SK-N-SH treated with all-trans-retinoic acid at 6 μM for 48 hours (cell line): Measurements from ENCODE around the gene SPEN.
A peak's percentile ranks its signal among the peaks of the same experiment; 100 is the strongest.

Experiments
- ATAC-seq: fragments of 200-7000 bp; cut with Tn5 transposase; 3 replicates; pipeline ENCODE4 v1.9.1; 2020; ENCODE audit warnings: mild to moderate bottlenecking, moderate library complexity
- ARNTL ChIP-seq: fragments of 450-650 bp; formaldehyde crosslinking; IDR thresholded peaks from 2 replicates; pipeline ENCODE4 v1.5.0; 2020; ENCODE audit warnings: low read depth, mild to moderate bottlenecking, moderate library complexity, borderline replicate concordance
- BACH2 ChIP-seq: fragments of 250-450 bp; sonication (Bioruptor Pico); IDR thresholded peaks from 2 replicates; pipeline ENCODE4 v1.9.0; 2021; ENCODE audit warnings: mild to moderate bottlenecking, borderline replicate concordance
- CSDC2 ChIP-seq: fragments of 250-450 bp; sonication (Bioruptor Pico); IDR thresholded peaks from 2 replicates; pipeline ENCODE4 v1.5.0; 2020; ENCODE audit warnings: mild to moderate bottlenecking, moderate library complexity
- OSR1 ChIP-seq: fragments of 250-450 bp; sonication (Bioruptor Pico); IDR thresholded peaks from 2 replicates; pipeline ENCODE4 v1.8.0; 2022; ENCODE audit warnings: moderate library complexity, mild to moderate bottlenecking, inconsistent platforms
- PPARA ChIP-seq: fragments of 250-450 bp; sonication (Bioruptor Pico); IDR thresholded peaks from 2 replicates; pipeline ENCODE4 v1.5.0; 2020; ENCODE audit warnings: mild to moderate bottlenecking, borderline replicate concordance
- SNAI2 ChIP-seq: fragments of 250-450 bp; sonication (Bioruptor Pico); IDR thresholded peaks from 2 replicates; pipeline ENCODE4 v1.5.0; 2020; ENCODE audit warnings: mild to moderate bottlenecking, moderate library complexity
- TCF4 ChIP-seq: fragments of 250-450 bp; sonication (Bioruptor Pico); IDR thresholded peaks from 2 replicates; pipeline ENCODE4 v1.8.0; 2021; ENCODE audit warnings: mild to moderate bottlenecking, moderate library complexity, borderline replicate concordance
- ZC3H10 ChIP-seq: fragments of 250-450 bp; sonication (Bioruptor Pico); IDR thresholded peaks from 2 replicates; pipeline ENCODE4 v1.5.1; 2021; ENCODE audit warnings: mild to moderate bottlenecking, moderate library complexity
- ZFP3 ChIP-seq: fragments of 250-450 bp; sonication (Bioruptor Pico); IDR thresholded peaks from 2 replicates; pipeline ENCODE4 v1.5.0; 2020; ENCODE audit warnings: mild to moderate bottlenecking, moderate library complexity
- ZNF565 ChIP-seq: fragments of 450-650 bp; formaldehyde crosslinking; conservative IDR thresholded peaks from 2 replicates; pipeline ENCODE4 v1.5.0; 2020; ENCODE audit warnings: low read depth, mild to moderate bottlenecking, moderate library complexity
- ZNF70 ChIP-seq: fragments of 450-650 bp; formaldehyde crosslinking; IDR thresholded peaks from 2 replicates; pipeline ENCODE4 v1.5.0; 2020; ENCODE audit warnings: mild to moderate bottlenecking, moderate library complexity
- TF ChIP-seq, protein P1 (sequence below): fragments of 250-450 bp; sonication (Bioruptor Pico); IDR thresholded peaks from 2 replicates; pipeline ENCODE4 v1.8.0; 2020; ENCODE audit warnings: mild to moderate bottlenecking, moderate library complexity, borderline replicate concordance
- TF ChIP-seq, protein P2 (sequence below): fragments of 250-450 bp; sonication (Bioruptor Pico); IDR thresholded peaks from 2 replicates; pipeline ENCODE4 v1.5.0; 2020; ENCODE audit warnings: mild to moderate bottlenecking, moderate library complexity
- TF ChIP-seq, protein P3 (sequence below): fragments of 250-450 bp; sonication (Bioruptor Pico); IDR thresholded peaks from 2 replicates; pipeline ENCODE4 v1.5.1; 2021; ENCODE audit warnings: mild to moderate bottlenecking, moderate library complexity
- TF ChIP-seq, protein P4 (sequence below): fragments of 250-450 bp; sonication (Bioruptor Pico); IDR thresholded peaks from 2 replicates; pipeline ENCODE4 v1.5.1; 2020; ENCODE audit warnings: low read depth, mild to moderate bottlenecking, moderate library complexity

Gene SPEN

DNA sequence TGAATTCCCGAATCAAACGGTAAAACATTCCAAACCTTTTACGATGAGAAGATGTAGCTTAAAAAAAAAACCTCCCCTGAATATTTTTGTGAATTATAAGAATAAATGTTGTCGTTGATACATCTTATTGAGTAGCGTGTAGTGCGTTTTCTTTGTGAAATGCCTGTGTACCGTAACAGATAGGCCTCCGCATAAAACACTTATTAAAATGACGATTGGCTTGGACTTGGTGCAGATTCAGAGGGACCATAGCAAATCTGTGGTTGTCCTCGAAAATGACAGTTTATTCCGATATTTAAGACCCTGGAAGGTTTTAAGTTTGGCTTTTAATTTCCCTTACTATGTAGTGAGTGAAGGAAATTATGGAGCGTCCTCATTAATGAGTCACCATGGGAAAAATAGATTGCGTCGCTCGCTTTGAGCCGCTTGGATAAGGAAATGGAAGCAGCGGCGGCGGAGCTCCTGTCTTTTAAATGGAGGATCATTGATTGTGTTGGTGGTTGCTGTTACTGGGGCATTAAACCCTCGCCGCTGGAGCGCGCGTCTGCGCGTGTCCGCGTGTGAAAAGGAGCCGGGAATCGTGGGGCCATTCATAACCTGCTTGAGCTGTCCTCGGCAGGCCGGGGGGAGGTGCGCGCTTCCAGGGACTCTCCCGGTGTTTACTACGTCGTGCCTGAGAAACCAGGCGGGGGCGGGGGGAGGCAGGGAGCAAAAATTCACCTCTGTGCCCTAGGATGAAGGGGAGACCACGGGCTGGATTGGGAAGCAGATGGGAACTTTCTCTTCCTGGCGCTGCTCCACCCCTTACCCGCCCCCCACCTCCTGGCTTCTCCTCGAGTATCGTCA, 1.6 kb downstream of the SPEN start:
- TF ChIP-seq, protein P1, sequence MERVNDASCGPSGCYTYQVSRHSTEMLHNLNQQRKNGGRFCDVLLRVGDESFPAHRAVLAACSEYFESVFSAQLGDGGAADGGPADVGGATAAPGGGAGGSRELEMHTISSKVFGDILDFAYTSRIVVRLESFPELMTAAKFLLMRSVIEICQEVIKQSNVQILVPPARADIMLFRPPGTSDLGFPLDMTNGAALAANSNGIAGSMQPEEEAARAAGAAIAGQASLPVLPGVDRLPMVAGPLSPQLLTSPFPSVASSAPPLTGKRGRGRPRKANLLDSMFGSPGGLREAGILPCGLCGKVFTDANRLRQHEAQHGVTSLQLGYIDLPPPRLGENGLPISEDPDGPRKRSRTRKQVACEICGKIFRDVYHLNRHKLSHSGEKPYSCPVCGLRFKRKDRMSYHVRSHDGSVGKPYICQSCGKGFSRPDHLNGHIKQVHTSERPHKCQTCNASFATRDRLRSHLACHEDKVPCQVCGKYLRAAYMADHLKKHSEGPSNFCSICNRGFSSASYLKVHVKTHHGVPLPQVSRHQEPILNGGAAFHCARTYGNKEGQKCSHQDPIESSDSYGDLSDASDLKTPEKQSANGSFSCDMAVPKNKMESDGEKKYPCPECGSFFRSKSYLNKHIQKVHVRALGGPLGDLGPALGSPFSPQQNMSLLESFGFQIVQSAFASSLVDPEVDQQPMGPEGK (CRISPR knock-in tag), result 0 out of 2 replicates have a peak, but pooled peaks have one; percentile 31
- no peak for TF ChIP-seq ZNF565

DNA sequence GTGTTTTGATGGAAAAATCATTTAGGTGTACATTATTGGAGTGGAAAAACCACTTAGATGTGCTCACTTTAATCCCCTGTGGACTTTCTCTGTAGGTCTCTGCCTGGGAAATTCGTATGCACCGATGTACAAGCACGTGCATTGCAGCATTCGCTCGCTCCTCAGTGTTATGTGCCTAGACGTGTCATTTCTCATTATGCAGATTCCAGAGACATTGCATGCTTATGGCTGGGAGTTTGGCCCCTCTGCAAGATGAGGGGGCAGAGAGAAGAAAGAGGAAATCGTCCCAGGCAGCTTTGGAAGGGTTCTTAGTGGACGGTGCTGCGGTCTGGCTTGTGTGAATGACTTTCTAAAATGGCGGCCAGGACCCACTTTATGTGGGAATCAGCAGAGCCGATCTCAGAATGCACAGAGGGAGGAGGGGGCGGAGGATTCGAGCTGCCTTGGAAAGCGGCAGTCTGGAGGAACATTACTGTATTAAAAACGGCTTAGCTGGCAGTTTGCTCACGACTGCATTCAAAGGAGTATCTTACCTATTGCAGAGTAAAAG, 2.3 kb downstream of the SPEN start:
- peak; percentile 77 for ATAC-seq
- no peak for TF ChIP-seq ARNTL (CRISPR knock-in tag)
- TF ChIP-seq, protein P2, sequence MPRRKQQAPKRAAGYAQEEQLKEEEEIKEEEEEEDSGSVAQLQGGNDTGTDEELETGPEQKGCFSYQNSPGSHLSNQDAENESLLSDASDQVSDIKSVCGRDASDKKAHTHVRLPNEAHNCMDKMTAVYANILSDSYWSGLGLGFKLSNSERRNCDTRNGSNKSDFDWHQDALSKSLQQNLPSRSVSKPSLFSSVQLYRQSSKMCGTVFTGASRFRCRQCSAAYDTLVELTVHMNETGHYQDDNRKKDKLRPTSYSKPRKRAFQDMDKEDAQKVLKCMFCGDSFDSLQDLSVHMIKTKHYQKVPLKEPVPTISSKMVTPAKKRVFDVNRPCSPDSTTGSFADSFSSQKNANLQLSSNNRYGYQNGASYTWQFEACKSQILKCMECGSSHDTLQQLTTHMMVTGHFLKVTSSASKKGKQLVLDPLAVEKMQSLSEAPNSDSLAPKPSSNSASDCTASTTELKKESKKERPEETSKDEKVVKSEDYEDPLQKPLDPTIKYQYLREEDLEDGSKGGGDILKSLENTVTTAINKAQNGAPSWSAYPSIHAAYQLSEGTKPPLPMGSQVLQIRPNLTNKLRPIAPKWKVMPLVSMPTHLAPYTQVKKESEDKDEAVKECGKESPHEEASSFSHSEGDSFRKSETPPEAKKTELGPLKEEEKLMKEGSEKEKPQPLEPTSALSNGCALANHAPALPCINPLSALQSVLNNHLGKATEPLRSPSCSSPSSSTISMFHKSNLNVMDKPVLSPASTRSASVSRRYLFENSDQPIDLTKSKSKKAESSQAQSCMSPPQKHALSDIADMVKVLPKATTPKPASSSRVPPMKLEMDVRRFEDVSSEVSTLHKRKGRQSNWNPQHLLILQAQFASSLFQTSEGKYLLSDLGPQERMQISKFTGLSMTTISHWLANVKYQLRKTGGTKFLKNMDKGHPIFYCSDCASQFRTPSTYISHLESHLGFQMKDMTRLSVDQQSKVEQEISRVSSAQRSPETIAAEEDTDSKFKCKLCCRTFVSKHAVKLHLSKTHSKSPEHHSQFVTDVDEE (CRISPR knock-in tag), result no peak
- TF ChIP-seq, all 23 proteins: peak for 0

More for the DNA sequence above, 1.6 kb downstream of the SPEN start:
- ATAC-seq, result peak; percentile 60

DNA sequence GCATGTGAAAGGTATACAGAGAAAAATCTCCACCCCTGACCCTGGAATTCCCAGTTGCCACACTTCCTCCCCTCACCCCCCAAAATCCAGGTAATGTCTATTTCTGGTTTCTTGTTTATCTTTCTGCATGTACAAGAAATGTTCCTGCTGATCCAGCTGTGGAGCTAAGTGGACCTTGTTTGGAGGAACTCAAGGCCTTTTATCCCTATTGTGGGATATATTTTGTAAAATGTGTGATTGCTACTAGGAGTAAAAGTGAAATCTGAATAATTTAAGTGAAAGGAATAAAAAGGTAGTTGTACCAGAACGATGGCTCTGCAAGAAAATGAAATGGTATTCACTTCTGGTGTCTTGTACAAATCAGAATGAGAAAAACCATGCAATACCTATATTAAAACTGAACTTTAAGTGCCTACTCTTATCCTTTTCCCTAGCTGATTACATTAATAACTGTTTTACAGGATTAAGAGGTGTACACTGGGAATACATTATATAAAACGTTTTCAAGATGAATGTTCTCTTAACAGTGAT, 3.0 kb downstream of the SPEN start:
- TF ChIP-seq, protein P1 (CRISPR knock-in tag), result no peak
- TF ChIP-seq ZFP3 (CRISPR knock-in tag) (no peak), ZC3H10 (no peak), OSR1 (CRISPR knock-in tag) (no peak), PPARA (CRISPR knock-in tag) (no peak), BACH2 (CRISPR knock-in tag) (no peak), CSDC2 (CRISPR knock-in tag) (no peak), TCF4 (CRISPR knock-in tag) (no peak), SNAI2 (CRISPR knock-in tag) (no peak), ZNF70 (CRISPR knock-in tag) (no peak)
- TF ChIP-seq, protein P3, sequence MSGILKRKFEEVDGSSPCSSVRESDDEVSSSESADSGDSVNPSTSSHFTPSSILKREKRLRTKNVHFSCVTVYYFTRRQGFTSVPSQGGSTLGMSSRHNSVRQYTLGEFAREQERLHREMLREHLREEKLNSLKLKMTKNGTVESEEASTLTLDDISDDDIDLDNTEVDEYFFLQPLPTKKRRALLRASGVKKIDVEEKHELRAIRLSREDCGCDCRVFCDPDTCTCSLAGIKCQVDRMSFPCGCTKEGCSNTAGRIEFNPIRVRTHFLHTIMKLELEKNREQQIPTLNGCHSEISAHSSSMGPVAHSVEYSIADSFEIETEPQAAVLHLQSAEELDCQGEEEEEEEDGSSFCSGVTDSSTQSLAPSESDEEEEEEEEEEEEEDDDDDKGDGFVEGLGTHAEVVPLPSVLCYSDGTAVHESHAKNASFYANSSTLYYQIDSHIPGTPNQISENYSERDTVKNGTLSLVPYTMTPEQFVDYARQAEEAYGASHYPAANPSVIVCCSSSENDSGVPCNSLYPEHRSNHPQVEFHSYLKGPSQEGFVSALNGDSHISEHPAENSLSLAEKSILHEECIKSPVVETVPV, result no peak
- TF ChIP-seq, protein P4, sequence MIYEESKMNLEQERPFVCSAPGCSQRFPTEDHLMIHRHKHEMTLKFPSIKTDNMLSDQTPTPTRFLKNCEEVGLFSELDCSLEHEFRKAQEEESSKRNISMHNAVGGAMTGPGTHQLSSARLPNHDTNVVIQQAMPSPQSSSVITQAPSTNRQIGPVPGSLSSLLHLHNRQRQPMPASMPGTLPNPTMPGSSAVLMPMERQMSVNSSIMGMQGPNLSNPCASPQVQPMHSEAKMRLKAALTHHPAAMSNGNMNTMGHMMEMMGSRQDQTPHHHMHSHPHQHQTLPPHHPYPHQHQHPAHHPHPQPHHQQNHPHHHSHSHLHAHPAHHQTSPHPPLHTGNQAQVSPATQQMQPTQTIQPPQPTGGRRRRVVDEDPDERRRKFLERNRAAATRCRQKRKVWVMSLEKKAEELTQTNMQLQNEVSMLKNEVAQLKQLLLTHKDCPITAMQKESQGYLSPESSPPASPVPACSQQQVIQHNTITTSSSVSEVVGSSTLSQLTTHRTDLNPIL, result no peak
- ATAC-seq, result no peak
